ENCODE data around the gene SNAPC2. TPM values are rescaled to one million over a fixed set of nuclear protein-coding genes. Genes with fewer than 3 reads are reported as not detected.

Gene SNAPC2
- total and polyA plus RNA-seq, 2 of the 13 experiments (the other 11 are each of a cell fraction or from before 2014, with no cell fraction given): 10.2 to 12.7 TPM

DNA sequence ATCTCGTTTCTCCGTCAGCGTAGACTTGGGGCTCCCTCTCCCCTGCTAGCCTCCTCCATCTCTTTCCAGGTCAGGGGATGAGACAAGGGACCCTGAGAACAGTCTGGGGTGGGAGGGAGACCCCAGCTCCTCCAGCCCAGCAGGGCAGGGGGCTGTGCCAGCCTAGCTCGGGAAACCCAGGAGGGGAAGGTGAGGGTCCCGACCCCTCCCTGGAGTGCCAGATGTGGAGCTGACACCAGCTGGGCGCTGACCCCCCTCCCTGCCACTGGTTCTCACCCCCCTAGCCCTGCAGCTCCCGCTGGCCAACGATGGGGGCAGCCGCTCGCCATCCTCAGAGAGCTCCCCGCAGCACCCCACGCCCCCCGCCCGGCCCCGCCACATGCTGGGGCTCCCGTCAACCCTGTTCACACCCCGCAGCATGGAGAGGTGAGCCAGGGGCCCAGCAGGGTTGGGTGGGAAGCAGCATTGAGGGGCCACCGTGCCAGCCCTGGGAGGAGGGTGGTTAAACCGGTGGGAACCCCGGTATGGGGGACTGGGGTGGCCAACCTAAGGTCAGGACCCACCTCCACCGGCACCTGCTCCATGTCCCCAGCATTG, 10.6 kb upstream of the SNAPC2 start:
- Histone ChIP-seq H4K20me1 (ENCODE audit: insufficient read depth, low read length) (peaks cover 12% of the 10 kb centered on the region; the same call in 1 of the 2 replicates), H3K4me3 (replicated peaks in 1 of 3; ENCODE audit: insufficient read depth in 1 of 3, low read depth in 2 of 3, low read length in 3 of 3) (no peak overlapping the region), H2AFZ (ENCODE audit: low read length) (no peak overlapping the region), H3K27ac (ENCODE audit: extremely low read length, insufficient read depth, low read length) (no peak overlapping the region), H3K36me3 (replicated peaks in 1 of 2; ENCODE audit: control insufficient read depth in 1 of 2, insufficient read depth in 2 of 2, low read length in 2 of 2) (peaks cover 4 to 28% of the 10 kb centered on the region in 2 experiments; a peak in 4 of 5 replicates), H3K4me1 (ENCODE audit: insufficient read depth, low read length) (peaks cover 19% of the 10 kb centered on the region), H3K79me2 (ENCODE audit: insufficient read depth, low read length) (peaks cover 18% of the 10 kb centered on the region), H3K27me3 (ENCODE audit: control insufficient read depth in 1 of 2, insufficient read depth in 2 of 2, low read length in 2 of 2) (no peaks in the 10 kb centered on the region; a peak in 1 of 5 replicates), H3K9me3 (ENCODE audit: low read length) (no peaks in the 10 kb centered on the region), H3K9ac (ENCODE audit: insufficient read depth, low read depth, low read length) (no peak overlapping the region), H3K4me2 (ENCODE audit: low read depth, low read length) (no peak overlapping the region)
- DNase-seq (ENCODE audit: low spot score): no peak
- no peak for ATAC-seq
- over 99% methylated on average over 18 of the region's 21 CpGs for WGBS (ENCODE audit: low lambda C conversion rate)
- BruUV-seq (replicated peaks): no TSS peak
- intact Hi-C loops (cut with micrococcal nuclease; ENCODE audit: unreplicated experiment) (no loop called here), in situ Hi-C loops (cut with HindIII; ENCODE audit: extremely low pct_ligation_motif_present, low pct_unique_long_range_greater_than_20kb) (no loop called here)
- ChIA-PET CTCF (ENCODE audit: low intra/inter-chr PET ratio, low total read pairs) (no interaction called here), POLR2A (interaction anchor here (0.5 to 3.4 kb wide), 3 partner anchors 10 to 1874 kb away, joined by 3 to 24 read pairs (median 3); partner anchors contain the start of gene SNAPC2)
- TF ChIP-seq ZNF678 (CRISPR knock-in tag; IDR thresholded peaks at IDR 0.05) (no peak), ZFP36L1 (CRISPR knock-in tag; IDR thresholded peaks at IDR 0.05) (no peak), POLR2G (IDR thresholded peaks at IDR 0.05; ENCODE audit: low read depth, low read length) (0 out of 2 replicates have a peak, but pooled peaks have one; percentile 29), PRMT3 (CRISPR knock-in tag; IDR thresholded peaks at IDR 0.05; ENCODE audit: borderline replicate concordance, low read depth) (no peak)
- no peak for FAIRE-seq

DNA sequence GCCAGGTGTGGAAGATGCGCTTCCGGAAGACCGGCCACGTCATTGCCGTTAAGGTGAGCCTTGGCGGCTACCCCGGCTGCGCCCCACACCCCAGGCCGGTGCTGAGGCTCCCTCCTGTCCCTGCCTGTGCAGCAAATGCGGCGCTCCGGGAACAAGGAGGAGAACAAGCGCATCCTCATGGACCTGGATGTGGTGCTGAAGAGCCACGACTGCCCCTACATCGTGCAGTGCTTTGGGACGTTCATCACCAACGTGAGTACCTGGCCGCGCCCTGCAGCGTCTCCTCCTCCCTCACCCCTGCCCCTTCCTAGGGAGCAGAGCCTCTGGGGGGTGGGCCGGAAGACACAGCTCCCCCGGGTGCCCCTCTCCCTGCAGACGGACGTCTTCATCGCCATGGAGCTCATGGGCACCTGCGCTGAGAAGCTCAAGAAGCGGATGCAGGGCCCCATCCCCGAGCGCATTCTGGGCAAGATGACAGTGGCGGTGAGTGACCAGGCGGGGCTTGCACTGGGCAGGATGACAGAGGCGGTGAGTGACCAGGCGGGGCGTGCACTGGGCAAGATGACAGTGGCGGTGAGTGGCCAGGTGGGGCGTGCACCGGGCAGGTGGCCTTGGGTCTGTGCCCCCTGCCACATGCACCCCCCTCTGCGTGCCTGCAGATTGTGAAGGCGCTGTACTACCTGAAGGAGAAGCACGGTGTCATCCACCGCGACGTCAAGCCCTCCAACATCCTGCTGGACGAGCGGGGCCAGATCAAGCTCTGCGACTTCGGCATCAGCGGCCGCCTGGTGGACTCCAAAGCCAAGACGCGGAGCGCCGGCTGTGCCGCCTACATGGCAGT, 9.6 kb upstream of the SNAPC2 start:
- CTCF ChIA-PET (ENCODE audit: low intra/inter-chr PET ratio, low total read pairs): no interaction called here
- H2AFZ ChIP-seq (ENCODE audit: low read length): no peak overlapping the region
- H3K9me3 ChIP-seq (ENCODE audit: low read length): no peaks in the 10 kb centered on the region
- no TSS peak for BruUV-seq (replicated peaks)
- H3K27ac ChIP-seq (ENCODE audit: extremely low read length, insufficient read depth, low read length): no peak overlapping the region
- no peak overlapping the region for H3K4me3 ChIP-seq (replicated peaks in 1 of 3; ENCODE audit: insufficient read depth in 1 of 3, low read depth in 2 of 3, low read length in 3 of 3)
- no peak for FAIRE-seq
- in situ Hi-C loops (cut with HindIII; ENCODE audit: extremely low pct_ligation_motif_present, low pct_unique_long_range_greater_than_20kb): no loop called here
- H3K36me3 ChIP-seq (replicated peaks in 1 of 2; ENCODE audit: control insufficient read depth in 1 of 2, insufficient read depth in 2 of 2, low read length in 2 of 2): peaks cover 4 to 25% of the 10 kb centered on the region in 2 experiments; a peak in 4 of 5 replicates
- H4K20me1 ChIP-seq (ENCODE audit: insufficient read depth, low read length): peaks cover 3% of the 10 kb centered on the region; the same call in 1 of the 2 replicates
- no peaks in the 10 kb centered on the region for H3K27me3 ChIP-seq (ENCODE audit: control insufficient read depth in 1 of 2, insufficient read depth in 2 of 2, low read length in 2 of 2)
- no peak for ATAC-seq
- DNase-seq (ENCODE audit: low spot score): no peak
- peak; percentile 18; the same call in 1 of the 2 replicates for TF ChIP-seq RBFOX2 (IDR thresholded peaks at IDR 0.05; ENCODE audit: low read depth, low read length)
- TF ChIP-seq, protein P1, sequence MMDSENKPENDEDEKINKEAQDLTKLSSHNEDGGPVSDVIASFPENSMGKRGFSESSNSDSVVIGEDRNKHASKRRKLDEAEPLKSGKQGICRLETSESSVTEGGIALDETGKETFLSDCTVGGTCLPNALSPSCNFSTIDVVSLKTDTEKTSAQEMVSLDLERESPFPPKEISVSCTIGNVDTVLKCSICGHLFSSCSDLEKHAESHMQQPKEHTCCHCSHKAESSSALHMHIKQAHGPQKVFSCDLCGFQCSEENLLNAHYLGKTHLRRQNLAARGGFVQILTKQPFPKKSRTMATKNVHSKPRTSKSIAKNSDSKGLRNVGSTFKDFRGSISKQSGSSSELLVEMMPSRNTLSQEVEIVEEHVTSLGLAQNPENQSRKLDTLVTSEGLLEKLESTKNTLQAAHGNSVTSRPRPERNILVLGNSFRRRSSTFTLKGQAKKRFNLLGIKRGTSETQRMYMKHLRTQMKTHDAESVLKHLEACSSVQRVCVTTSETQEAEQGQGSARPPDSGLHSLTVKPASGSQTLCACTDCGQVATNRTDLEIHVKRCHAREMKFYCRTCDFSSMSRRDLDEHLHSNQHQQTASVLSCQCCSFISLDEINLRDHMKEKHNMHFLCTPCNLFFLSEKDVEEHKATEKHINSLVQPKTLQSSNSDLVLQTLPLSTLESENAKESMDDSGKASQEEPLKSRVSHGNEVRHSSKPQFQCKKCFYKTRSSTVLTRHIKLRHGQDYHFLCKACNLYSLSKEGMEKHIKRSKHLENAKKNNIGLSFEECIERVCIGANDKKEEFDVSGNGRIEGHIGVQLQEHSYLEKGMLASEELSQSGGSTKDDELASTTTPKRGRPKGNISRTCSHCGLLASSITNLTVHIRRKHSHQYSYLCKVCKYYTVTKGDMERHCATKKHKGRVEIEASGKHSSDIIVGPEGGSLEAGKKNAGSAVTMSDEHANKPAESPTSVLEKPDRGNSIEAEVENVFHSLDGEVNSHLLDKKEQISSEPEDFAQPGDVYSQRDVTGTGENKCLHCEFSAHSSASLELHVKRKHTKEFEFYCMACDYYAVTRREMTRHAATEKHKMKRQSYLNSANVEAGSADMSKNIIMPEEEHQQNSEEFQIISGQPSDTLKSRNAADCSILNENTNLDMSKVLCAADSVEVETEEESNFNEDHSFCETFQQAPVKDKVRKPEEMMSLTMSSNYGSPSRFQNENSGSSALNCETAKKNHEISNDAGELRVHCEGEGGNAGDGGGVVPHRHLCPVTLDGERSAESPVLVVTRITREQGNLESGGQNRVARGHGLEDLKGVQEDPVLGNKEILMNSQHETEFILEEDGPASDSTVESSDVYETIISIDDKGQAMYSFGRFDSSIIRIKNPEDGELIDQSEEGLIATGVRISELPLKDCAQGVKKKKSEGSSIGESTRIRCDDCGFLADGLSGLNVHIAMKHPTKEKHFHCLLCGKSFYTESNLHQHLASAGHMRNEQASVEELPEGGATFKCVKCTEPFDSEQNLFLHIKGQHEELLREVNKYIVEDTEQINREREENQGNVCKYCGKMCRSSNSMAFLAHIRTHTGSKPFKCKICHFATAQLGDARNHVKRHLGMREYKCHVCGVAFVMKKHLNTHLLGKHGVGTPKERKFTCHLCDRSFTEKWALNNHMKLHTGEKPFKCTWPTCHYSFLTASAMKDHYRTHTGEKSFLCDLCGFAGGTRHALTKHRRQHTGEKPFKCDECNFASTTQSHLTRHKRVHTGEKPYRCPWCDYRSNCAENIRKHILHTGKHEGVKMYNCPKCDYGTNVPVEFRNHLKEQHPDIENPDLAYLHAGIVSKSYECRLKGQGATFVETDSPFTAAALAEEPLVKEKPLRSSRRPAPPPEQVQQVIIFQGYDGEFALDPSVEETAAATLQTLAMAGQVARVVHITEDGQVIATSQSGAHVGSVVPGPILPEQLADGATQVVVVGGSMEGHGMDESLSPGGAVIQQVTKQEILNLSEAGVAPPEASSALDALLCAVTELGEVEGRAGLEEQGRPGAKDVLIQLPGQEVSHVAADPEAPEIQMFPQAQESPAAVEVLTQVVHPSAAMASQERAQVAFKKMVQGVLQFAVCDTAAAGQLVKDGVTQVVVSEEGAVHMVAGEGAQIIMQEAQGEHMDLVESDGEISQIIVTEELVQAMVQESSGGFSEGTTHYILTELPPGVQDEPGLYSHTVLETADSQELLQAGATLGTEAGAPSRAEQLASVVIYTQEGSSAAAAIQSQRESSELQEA (CRISPR knock-in tag; IDR thresholded peaks at IDR 0.05; ENCODE audit: not compliant biosample characterization): no peak
- whole genome bisulfite sequencing (ENCODE audit: low lambda C conversion rate): 98% methylated on average over 28 of the region's 54 CpGs
- peaks cover 15% of the 10 kb centered on the region for H3K4me1 ChIP-seq (ENCODE audit: insufficient read depth, low read length)
- H3K4me2 ChIP-seq (ENCODE audit: low read depth, low read length): no peak overlapping the region
- H3K9ac ChIP-seq (ENCODE audit: insufficient read depth, low read depth, low read length): no peak overlapping the region
- POLR2A ChIA-PET: interaction anchor here (1.0 to 2.6 kb wide), 2 partner anchors 8 to 10 kb away, joined by 3 to 8 read pairs; partner anchors contain the start of gene SNAPC2
- peaks cover 8% of the 10 kb centered on the region for H3K79me2 ChIP-seq (ENCODE audit: insufficient read depth, low read length)
- intact Hi-C loops (cut with micrococcal nuclease; ENCODE audit: unreplicated experiment): no loop called here
